ENCODE results near the gene KATNB1. TPM values are rescaled to one million over a fixed set of nuclear protein-coding genes. Genes with fewer than 3 reads are reported as not detected.

The KATNB1 gene
- polyA plus RNA-seq, 1 of the 3 experiments (the other 2 are of a cell fraction): 43.7 TPM

DNA sequence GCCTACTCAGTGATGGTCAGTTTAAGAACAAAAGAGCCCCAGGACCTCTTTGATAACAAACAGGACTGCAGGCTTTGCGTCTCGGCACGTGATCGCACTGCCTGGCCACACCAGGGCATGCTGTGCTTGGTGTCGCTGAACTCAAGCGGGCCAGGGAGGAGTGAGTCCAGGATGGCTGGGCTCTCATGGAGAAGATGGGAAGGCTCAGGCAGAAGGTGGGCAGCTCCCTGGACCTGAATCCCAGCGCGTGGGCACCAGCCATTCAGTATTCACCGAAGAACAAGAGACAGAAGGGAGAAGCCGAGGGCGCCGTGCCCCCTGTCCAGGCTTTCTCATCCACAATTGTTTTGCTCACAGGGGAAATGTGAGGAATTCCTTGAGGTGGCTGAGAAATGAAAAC lies 11.9 kb downstream of the KATNB1 start:
- ChIA-PET POLR2A (no interaction called here), CTCF (no interaction called here)
- Histone ChIP-seq H3K4me3 (ENCODE audit: low read depth in 2 of 2, low read length in 1 of 2) (no peak overlapping the region), H3K27ac (ENCODE audit: low read depth in 2 of 2, low read length in 1 of 2) (no peak overlapping the region), H3F3A (replicated peaks; ENCODE audit: insufficient read depth) (no peaks in the 10 kb centered on the region), H3K4me1 (ENCODE audit: control insufficient read depth in 1 of 2, insufficient read depth in 2 of 2, low read depth in 1 of 2, low read length in 1 of 2) (no peaks in the 10 kb centered on the region; a peak in 1 of 4 replicates), H4K20me1 (ENCODE audit: insufficient read depth) (no peaks in the 10 kb centered on the region), H3K9me2 (no peaks in the 10 kb centered on the region), H3K27me3 (ENCODE audit: insufficient read depth) (no peaks in the 10 kb centered on the region), H2AFZ (ENCODE audit: low read depth) (no peak overlapping the region), H3K79me2 (ENCODE audit: insufficient read depth) (no peaks in the 10 kb centered on the region), H3K9me3 (no peaks in the 10 kb centered on the region), H3K36me3 (replicated peaks in 1 of 2; ENCODE audit: control insufficient read depth in 1 of 2, insufficient read depth in 2 of 2, low read length in 1 of 2) (peaks cover 3 to 13% of the 10 kb centered on the region in 2 experiments), H3K4me2 (no peak overlapping the region), H3K9ac (no peak overlapping the region)
- no peak for DNase-seq
- 97% methylated on average over 12 of the region's 12 CpGs for WGBS (ENCODE audit: low lambda C conversion rate)
- TF ChIP-seq FOXM1 (IDR thresholded peaks at IDR 0.05; ENCODE audit: low read depth): no peak
- no peak for TF ChIP-seq EZH2phosphoT487 (IDR thresholded peaks at IDR 0.05; ENCODE audit: borderline replicate concordance, low read depth)
- TF ChIP-seq NRF1 (IDR thresholded peaks at IDR 0.05; ENCODE audit: low read depth, low read length): no peak
- no peak for TF ChIP-seq TCF12 (IDR thresholded peaks at IDR 0.05)

DNA sequence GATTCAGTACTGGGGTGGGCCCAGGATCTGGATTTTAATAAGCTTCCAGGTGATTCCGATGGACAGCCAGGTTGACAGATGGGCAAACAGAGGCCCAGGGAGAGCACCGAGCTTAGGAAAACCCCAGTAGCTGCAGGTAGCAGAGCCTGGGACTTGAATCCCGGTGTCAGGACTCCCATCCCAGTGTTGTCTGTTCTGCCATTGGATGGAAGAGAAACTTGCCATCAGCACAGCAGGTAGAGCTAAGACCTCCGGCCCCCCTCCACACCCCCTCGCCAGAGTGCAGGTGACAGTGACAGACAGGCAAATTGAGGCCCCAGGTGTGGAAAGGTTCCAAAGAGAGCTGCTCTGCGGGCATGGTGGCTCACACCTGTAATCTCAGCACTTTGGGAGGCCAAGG lies 12.4 kb downstream of the KATNB1 start:
- H3K79me2 ChIP-seq (ENCODE audit: insufficient read depth): no peaks in the 10 kb centered on the region
- POLR2A ChIA-PET: no interaction called here
- no peaks in the 10 kb centered on the region for H3F3A ChIP-seq (replicated peaks; ENCODE audit: insufficient read depth)
- no peak overlapping the region for H3K9ac ChIP-seq
- no peaks in the 10 kb centered on the region; a peak in 1 of 4 replicates for H3K4me1 ChIP-seq (ENCODE audit: control insufficient read depth in 1 of 2, insufficient read depth in 2 of 2, low read depth in 1 of 2, low read length in 1 of 2)
- TF ChIP-seq, protein P1, sequence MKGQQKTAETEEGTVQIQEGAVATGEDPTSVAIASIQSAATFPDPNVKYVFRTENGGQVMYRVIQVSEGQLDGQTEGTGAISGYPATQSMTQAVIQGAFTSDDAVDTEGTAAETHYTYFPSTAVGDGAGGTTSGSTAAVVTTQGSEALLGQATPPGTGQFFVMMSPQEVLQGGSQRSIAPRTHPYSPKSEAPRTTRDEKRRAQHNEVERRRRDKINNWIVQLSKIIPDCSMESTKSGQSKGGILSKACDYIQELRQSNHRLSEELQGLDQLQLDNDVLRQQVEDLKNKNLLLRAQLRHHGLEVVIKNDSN (IDR thresholded peaks at IDR 0.05; ENCODE audit: borderline replicate concordance, low read depth): no peak
- no peak for TF ChIP-seq MXI1 (IDR thresholded peaks at IDR 0.05; ENCODE audit: low read depth, low read length)
- TF ChIP-seq SIN3A (IDR thresholded peaks at IDR 0.05; ENCODE audit: borderline replicate concordance, low read depth, low read length): no peak
- TF ChIP-seq YY1 (IDR thresholded peaks at IDR 0.05; ENCODE audit: low read depth): no peak
- TF ChIP-seq TCF12 (IDR thresholded peaks at IDR 0.05): no peak
- no peak for TF ChIP-seq TEAD4 (IDR thresholded peaks at IDR 0.05; ENCODE audit: borderline replicate concordance, insufficient read depth)
- no peaks in the 10 kb centered on the region for H4K20me1 ChIP-seq (ENCODE audit: insufficient read depth)
- no peak overlapping the region for H3K4me2 ChIP-seq
- no peak for DNase-seq
- 86% methylated on average over 2 of the region's 6 CpGs for WGBS (ENCODE audit: low lambda C conversion rate)
- H3K9me3 ChIP-seq: no peaks in the 10 kb centered on the region
- H3K27me3 ChIP-seq (ENCODE audit: insufficient read depth): no peaks in the 10 kb centered on the region
- no peak overlapping the region for H3K27ac ChIP-seq (ENCODE audit: low read depth in 2 of 2, low read length in 1 of 2)
- no peaks in the 10 kb centered on the region for H3K9me2 ChIP-seq
- CTCF ChIA-PET: interaction anchor here (2.0 kb wide), 1 partner anchor 9 kb away, joined by 10 read pairs; no protein-coding TSS in a partner anchor
- H3K36me3 ChIP-seq (replicated peaks in 1 of 2; ENCODE audit: control insufficient read depth in 1 of 2, insufficient read depth in 2 of 2, low read length in 1 of 2): peaks cover 3 to 13% of the 10 kb centered on the region in 2 experiments
- no peak overlapping the region for H3K4me3 ChIP-seq (ENCODE audit: low read depth in 2 of 2, low read length in 1 of 2)
- no peak overlapping the region for H2AFZ ChIP-seq (ENCODE audit: low read depth)

DNA sequence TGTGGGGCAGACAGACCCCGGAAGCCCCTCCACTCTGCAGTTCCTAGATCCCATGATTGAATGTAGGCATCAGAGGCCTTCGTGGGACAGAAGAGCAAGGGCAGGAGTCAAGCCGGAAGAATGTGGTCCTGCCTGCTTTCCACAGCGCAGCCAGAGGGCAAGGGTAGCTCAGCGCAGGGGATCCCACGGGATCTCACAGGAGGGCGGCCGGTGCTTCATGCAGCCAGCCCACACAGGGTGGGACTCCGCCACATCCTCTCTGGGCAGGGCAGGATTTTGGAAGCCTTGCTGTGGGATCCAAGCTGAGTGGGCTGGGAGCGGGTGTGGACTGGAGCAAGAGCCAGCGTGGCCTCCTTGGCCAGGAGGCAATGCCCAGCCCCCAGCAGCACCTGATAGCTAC lies 13.0 kb downstream of the KATNB1 start:
- WGBS (ENCODE audit: low lambda C conversion rate): 93% methylated on average over 11 of the region's 11 CpGs
- H2AFZ ChIP-seq (ENCODE audit: low read depth): no peak overlapping the region
- POLR2A ChIA-PET: no interaction called here
- no peaks in the 10 kb centered on the region for H3K9me2 ChIP-seq
- H3K4me1 ChIP-seq (ENCODE audit: control insufficient read depth in 1 of 2, insufficient read depth in 2 of 2, low read depth in 1 of 2, low read length in 1 of 2): no peaks in the 10 kb centered on the region; a peak in 1 of 4 replicates
- no peak overlapping the region for H3K9ac ChIP-seq
- DNase-seq: no peak
- no peaks in the 10 kb centered on the region for H3K79me2 ChIP-seq (ENCODE audit: insufficient read depth)
- CTCF ChIA-PET: interaction anchor here (0.6 to 2.0 kb wide), 3 partner anchors 9 to 378 kb away, joined by 3 to 10 read pairs (median 3); partner anchors contain the start of genes USB1 and ZNF319
- H3K4me3 ChIP-seq (ENCODE audit: low read depth in 2 of 2, low read length in 1 of 2): no peak overlapping the region
- no peak overlapping the region; a peak in 1 of 4 replicates for H3K27ac ChIP-seq (ENCODE audit: low read depth in 2 of 2, low read length in 1 of 2)
- H3K27me3 ChIP-seq (ENCODE audit: insufficient read depth): no peaks in the 10 kb centered on the region
- no peaks in the 10 kb centered on the region for H3F3A ChIP-seq (replicated peaks; ENCODE audit: insufficient read depth)
- no peak overlapping the region for H3K4me2 ChIP-seq
- no peaks in the 10 kb centered on the region for H3K9me3 ChIP-seq
- peaks cover 3 to 19% of the 10 kb centered on the region in 2 experiments for H3K36me3 ChIP-seq (replicated peaks in 1 of 2; ENCODE audit: control insufficient read depth in 1 of 2, insufficient read depth in 2 of 2, low read length in 1 of 2)
- H4K20me1 ChIP-seq (ENCODE audit: insufficient read depth): no peaks in the 10 kb centered on the region
- TF ChIP-seq TEAD4 (IDR thresholded peaks at IDR 0.05; ENCODE audit: borderline replicate concordance, insufficient read depth) (no peak), EZH2phosphoT487 (IDR thresholded peaks at IDR 0.05; ENCODE audit: borderline replicate concordance, low read depth) (no peak), FOSL2 (IDR thresholded peaks at IDR 0.05; ENCODE audit: borderline replicate concordance, low read depth) (no peak), NFIC (IDR thresholded peaks at IDR 0.05; ENCODE audit: borderline replicate concordance) (no peak), TAF1 (IDR thresholded peaks at IDR 0.05; ENCODE audit: borderline replicate concordance, low read depth, low read length) (no peak), MEF2A (IDR thresholded peaks at IDR 0.05; ENCODE audit: borderline replicate concordance, low read depth) (no peak), RAD21 (IDR thresholded peaks at IDR 0.05; ENCODE audit: low read length) (no peak), JUND (IDR thresholded peaks at IDR 0.05) (no peak), NRF1 (IDR thresholded peaks at IDR 0.05; ENCODE audit: low read depth, low read length) (no peak), FOXM1 (IDR thresholded peaks at IDR 0.05; ENCODE audit: low read depth) (no peak), POLR2AphosphoS5 (IDR thresholded peaks at IDR 0.05; ENCODE audit: low read depth, low read length) (no peak), FOXJ3 (CRISPR knock-in tag; IDR thresholded peaks at IDR 0.05) (no peak)
- TF ChIP-seq, protein P1 (IDR thresholded peaks at IDR 0.05; ENCODE audit: borderline replicate concordance, low read depth): no peak
- TF ChIP-seq, protein P2, sequence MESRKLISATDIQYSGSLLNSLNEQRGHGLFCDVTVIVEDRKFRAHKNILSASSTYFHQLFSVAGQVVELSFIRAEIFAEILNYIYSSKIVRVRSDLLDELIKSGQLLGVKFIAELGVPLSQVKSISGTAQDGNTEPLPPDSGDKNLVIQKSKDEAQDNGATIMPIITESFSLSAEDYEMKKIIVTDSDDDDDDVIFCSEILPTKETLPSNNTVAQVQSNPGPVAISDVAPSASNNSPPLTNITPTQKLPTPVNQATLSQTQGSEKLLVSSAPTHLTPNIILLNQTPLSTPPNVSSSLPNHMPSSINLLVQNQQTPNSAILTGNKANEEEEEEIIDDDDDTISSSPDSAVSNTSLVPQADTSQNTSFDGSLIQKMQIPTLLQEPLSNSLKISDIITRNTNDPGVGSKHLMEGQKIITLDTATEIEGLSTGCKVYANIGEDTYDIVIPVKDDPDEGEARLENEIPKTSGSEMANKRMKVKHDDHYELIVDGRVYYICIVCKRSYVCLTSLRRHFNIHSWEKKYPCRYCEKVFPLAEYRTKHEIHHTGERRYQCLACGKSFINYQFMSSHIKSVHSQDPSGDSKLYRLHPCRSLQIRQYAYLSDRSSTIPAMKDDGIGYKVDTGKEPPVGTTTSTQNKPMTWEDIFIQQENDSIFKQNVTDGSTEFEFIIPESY (IDR thresholded peaks at IDR 0.05; ENCODE audit: borderline replicate concordance, low read depth): no peak
